ENCODE measurements around the gene ADORA2A.

- no peak for TF ChIP-seq POLR2AphosphoS5 (IDR thresholded peaks at IDR 0.05)
- TF ChIP-seq CTCF (IDR thresholded peaks at IDR 0.05) = no peak
Observed at GRCh38 chr22:24436553-24436952, 9.2 kb downstream of the ADORA2A start.

All from breast epithelium (tissue), 3 donors.